ENCODE results near the gene GCC2. TPM values are rescaled to one million over a fixed set of nuclear protein-coding genes. Genes with fewer than 3 reads are reported as not detected.
A peak's percentile ranks its signal among the peaks of the same experiment; 100 is the strongest.

GCC2 gene, protein sequence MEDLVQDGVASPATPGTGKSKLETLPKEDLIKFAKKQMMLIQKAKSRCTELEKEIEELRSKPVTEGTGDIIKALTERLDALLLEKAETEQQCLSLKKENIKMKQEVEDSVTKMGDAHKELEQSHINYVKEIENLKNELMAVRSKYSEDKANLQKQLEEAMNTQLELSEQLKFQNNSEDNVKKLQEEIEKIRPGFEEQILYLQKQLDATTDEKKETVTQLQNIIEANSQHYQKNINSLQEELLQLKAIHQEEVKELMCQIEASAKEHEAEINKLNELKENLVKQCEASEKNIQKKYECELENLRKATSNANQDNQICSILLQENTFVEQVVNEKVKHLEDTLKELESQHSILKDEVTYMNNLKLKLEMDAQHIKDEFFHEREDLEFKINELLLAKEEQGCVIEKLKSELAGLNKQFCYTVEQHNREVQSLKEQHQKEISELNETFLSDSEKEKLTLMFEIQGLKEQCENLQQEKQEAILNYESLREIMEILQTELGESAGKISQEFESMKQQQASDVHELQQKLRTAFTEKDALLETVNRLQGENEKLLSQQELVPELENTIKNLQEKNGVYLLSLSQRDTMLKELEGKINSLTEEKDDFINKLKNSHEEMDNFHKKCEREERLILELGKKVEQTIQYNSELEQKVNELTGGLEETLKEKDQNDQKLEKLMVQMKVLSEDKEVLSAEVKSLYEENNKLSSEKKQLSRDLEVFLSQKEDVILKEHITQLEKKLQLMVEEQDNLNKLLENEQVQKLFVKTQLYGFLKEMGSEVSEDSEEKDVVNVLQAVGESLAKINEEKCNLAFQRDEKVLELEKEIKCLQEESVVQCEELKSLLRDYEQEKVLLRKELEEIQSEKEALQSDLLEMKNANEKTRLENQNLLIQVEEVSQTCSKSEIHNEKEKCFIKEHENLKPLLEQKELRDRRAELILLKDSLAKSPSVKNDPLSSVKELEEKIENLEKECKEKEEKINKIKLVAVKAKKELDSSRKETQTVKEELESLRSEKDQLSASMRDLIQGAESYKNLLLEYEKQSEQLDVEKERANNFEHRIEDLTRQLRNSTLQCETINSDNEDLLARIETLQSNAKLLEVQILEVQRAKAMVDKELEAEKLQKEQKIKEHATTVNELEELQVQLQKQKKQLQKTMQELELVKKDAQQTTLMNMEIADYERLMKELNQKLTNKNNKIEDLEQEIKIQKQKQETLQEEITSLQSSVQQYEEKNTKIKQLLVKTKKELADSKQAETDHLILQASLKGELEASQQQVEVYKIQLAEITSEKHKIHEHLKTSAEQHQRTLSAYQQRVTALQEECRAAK (N-terminal part only)
- polyA plus RNA-seq (2013, experiment 1 of 2) = 23.0 TPM
- 26.7 TPM for polyA plus RNA-seq (2013, experiment 2 of 2)

DNA sequence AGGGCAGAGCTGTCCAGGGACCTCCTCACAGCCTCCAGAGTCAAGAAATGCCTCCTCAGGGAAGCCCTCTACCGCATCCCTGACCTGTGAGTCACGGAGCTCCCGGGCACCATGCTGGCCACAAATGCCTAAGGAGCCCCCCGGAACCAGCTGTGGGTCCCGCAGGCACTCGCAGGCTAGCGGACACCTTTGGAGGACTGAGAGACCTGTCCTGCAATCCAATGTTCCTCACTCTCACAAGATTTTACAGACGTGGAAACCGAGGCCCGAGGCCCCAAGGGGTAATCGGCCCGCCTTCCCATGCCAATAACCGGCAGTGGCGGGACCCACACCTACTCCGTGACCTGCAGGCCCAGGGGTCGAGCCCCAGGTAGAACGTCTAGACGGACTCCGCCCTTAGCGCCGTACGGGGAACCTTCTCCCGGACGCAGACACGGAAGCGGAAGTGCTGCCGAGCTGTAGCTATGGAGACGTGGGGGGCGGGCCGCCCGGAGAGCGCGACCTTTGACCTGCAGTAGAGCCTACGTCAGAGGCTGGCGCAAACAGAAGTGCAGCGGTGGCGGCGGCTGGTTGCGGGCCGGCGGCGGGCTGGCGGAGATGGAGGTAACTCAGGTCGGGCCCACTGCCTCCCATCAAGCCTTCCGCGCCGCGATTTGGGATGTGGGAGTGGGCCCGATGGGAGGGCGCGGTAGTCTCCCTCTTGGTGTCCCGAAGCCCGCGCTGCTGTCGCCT lies at the start of gene GCC2:
Gene GCC2, plus strand, starts transcription at position 529 of the 732 bp plus-strand sequence. Its CDS starts 69 bp downstream, at position 598.
- no peaks in the 10 kb centered on the region for H3K27me3 ChIP-seq (ENCODE audit: insufficient read depth, low read length)
- under 1% methylated on average over 55 of the region's 55 CpGs for WGBS
- H3K9ac ChIP-seq (ENCODE audit: low read depth, low read length) = peak within 1 kb of the TSS; percentile 87
- peak within 1 kb of the TSS; percentile 96 for H3K4me3 ChIP-seq (ENCODE audit: low read length)
- no peaks in the 10 kb centered on the region for H3K9me3 ChIP-seq (ENCODE audit: insufficient read depth, low read depth, low read length)
- H3K36me3 ChIP-seq (ENCODE audit: insufficient read depth, low read length) = peaks cover 30% of the 10 kb centered on the region
- peaks cover 17% of the 10 kb centered on the region for H3K4me1 ChIP-seq (ENCODE audit: insufficient read depth, low read length)
- peak within 1 kb of the TSS; percentile 90 for H3K27ac ChIP-seq (ENCODE audit: low read depth, low read length)

DNA sequence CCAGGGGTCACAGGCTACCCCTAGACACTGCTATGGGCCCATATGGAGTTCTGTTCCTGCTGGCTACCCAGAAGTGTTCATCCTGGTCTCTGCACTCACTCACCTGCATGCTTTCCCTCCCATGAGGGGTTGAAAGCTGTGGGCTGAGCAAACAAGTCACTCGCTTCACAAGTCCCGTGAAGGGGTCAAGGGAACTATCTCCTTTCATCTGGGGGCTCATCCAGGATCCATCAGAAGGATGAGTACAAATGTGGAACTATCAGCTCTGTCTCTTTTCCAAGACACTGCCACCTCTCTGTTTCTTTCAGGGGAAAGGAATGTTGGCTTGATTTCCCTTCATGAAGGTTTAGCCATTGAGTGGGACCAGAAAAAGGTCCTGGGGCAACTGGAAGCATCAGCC lies 49.5 kb upstream of the GCC2 start:
- Histone ChIP-seq H3K27ac (ENCODE audit: low read depth, low read length) (no peak overlapping the region), H3K4me1 (ENCODE audit: insufficient read depth, low read length) (no peaks in the 10 kb centered on the region; the same call in 1 of the 2 replicates), H3K4me3 (ENCODE audit: low read length) (no peak overlapping the region), H3K27me3 (ENCODE audit: insufficient read depth, low read length) (no peaks in the 10 kb centered on the region), H3K9me3 (ENCODE audit: insufficient read depth, low read depth, low read length) (peaks cover 29% of the 10 kb centered on the region), H3K9ac (ENCODE audit: low read depth, low read length) (no peak overlapping the region), H3K36me3 (ENCODE audit: insufficient read depth, low read length) (no peaks in the 10 kb centered on the region)
- 89% methylated on average over 2 of the region's 2 CpGs for WGBS

DNA sequence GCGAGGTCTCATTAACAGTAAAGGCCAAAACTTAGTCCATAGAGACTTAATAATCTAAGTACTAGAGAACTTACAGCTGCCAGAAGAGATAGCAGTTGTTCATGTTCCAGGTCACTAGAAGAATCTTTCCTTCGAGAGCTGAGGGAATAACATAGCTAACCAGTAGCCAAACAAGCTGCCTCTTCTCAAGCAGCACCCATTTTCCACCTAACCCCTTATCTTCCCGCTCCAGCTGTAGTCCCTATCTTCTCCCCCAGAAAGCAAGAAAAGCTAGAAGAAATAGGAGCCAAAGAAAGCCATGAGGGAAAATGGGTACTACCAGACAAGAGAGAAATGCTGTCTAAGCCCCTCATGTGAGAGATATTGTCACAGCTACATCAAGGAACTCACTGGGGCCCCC lies 47.2 kb upstream of the GCC2 start:
- peaks cover 48% of the 10 kb centered on the region for H3K9me3 ChIP-seq (ENCODE audit: insufficient read depth, low read depth, low read length)
- H3K27me3 ChIP-seq (ENCODE audit: insufficient read depth, low read length) = no peaks in the 10 kb centered on the region
- no peaks in the 10 kb centered on the region for H3K4me1 ChIP-seq (ENCODE audit: insufficient read depth, low read length)
- WGBS = 89% methylated on average over 3 of the region's 3 CpGs
- no peak overlapping the region for H3K27ac ChIP-seq (ENCODE audit: low read depth, low read length)
- H3K9ac ChIP-seq (ENCODE audit: low read depth, low read length) = no peak overlapping the region
- H3K36me3 ChIP-seq (ENCODE audit: insufficient read depth, low read length) = no peaks in the 10 kb centered on the region
- H3K4me3 ChIP-seq (ENCODE audit: low read length) = no peak overlapping the region

DNA sequence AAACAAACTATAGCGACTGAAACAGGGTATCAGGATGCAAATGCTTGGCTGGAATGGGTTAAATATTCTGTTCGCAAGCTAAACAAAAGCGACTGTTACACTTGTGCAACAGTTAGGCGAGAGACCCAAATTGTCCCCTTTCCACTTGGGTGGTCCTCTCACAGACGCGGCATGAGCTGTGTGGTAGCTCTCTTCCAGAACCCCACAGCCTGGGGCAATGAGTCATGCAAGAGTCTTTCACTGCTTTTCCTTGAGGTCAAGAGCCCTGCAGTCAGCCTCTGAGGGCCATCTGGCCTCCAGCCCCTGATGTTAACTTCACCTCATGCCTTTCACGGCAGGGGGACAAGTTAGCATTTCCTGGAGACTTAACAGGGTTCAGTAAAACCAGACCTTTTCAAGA lies 45.5 kb upstream of the GCC2 start:
- Histone ChIP-seq H3K9ac (ENCODE audit: low read depth, low read length) (no peak overlapping the region), H3K36me3 (ENCODE audit: insufficient read depth, low read length) (no peaks in the 10 kb centered on the region), H3K27ac (ENCODE audit: low read depth, low read length) (peak overlapping the region; percentile 60; the same call in 1 of the 2 replicates), H3K27me3 (ENCODE audit: insufficient read depth, low read length) (no peaks in the 10 kb centered on the region), H3K4me3 (ENCODE audit: low read length) (no peak overlapping the region), H3K4me1 (ENCODE audit: insufficient read depth, low read length) (no peaks in the 10 kb centered on the region), H3K9me3 (ENCODE audit: insufficient read depth, low read depth, low read length) (peaks cover 39% of the 10 kb centered on the region)
- WGBS = 35% methylated on average over 7 of the region's 7 CpGs

DNA sequence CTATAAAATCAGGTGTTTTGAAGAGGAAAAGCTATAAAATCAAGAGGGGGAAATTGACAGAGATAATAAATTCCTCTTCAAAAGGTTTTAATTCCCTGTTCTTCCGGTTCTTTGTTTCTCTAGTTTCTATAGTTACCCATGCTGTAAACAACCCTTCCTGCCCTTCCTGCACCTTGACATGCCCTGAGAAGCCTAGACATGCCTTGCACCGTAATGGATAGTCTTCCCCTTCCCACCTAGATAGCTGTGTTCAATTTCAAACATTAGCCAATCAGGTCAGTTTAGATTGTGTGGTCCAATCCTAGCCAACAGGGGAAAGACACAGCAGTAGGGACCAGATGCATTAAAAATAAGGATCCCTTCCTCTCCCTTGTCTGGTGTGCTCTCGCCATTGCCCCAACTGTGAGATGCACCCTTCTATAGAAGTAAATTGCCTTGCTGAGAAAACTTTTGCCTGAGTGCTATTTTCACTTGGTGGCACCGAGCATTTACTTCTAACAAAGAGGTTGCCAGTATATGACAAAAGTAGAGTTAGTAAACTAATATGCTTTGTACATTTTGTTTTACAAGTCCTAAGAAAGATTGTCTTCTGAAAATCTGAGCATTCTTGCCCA lies 44.1 kb upstream of the GCC2 start:
- peaks cover 27% of the 10 kb centered on the region for H3K9me3 ChIP-seq (ENCODE audit: insufficient read depth, low read depth, low read length)
- no peak overlapping the region for H3K4me3 ChIP-seq (ENCODE audit: low read length)
- no peak overlapping the region for H3K27ac ChIP-seq (ENCODE audit: low read depth, low read length)
- no peaks in the 10 kb centered on the region for H3K27me3 ChIP-seq (ENCODE audit: insufficient read depth, low read length)
- no peaks in the 10 kb centered on the region for H3K4me1 ChIP-seq (ENCODE audit: insufficient read depth, low read length)
- H3K36me3 ChIP-seq (ENCODE audit: insufficient read depth, low read length) = no peaks in the 10 kb centered on the region
- 90% methylated on average over 4 of the region's 4 CpGs for WGBS
- H3K9ac ChIP-seq (ENCODE audit: low read depth, low read length) = no peak overlapping the region

DNA sequence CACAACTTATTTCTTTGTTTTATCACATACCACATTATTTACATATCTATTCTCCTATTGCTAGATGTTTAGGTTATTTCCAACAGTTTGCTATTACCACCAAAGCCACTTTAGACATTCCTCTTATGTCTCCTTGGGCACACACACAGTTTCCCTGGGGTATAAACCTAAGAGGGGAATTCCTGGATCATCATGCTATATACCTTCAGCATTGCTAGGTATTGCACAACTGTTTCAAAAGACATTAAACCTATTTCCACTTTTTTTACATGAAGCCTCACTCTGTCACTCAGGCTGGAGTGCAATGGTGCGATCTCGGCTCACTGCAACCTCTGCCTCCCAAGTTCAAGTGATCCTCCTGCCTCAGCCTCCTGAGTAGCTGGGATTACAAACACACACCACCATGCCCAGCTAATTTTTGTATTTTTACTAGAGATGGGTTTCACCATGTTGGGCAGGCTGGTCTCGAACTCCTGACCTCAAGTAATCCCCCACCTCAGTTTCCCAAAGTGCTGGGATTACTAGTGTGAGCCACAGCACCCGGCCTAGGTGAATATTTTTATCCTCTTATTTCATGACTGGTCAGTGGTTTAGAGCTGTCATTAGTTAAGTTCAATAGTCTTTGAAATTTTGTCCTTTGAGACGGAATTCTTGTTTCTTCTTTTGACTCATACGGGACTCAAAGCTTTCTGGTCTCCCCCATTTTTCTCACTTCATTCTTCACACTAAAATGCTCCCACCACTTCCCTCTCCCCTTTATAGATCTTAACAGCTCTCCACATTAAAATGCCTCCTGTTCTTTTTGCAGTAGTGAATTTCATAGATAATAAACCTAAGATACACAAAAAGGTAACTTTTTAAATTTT lies 40.9 kb upstream of the GCC2 start:
- H3K9me3 ChIP-seq (ENCODE audit: insufficient read depth, low read depth, low read length) = peaks cover 25% of the 10 kb centered on the region
- H3K27ac ChIP-seq (ENCODE audit: low read depth, low read length) = no peak overlapping the region
- H3K9ac ChIP-seq (ENCODE audit: low read depth, low read length) = no peak overlapping the region
- H3K36me3 ChIP-seq (ENCODE audit: insufficient read depth, low read length) = no peaks in the 10 kb centered on the region
- H3K4me3 ChIP-seq (ENCODE audit: low read length) = no peak overlapping the region
- H3K27me3 ChIP-seq (ENCODE audit: insufficient read depth, low read length) = no peaks in the 10 kb centered on the region
- 93% methylated on average over 6 of the region's 6 CpGs for WGBS
- H3K4me1 ChIP-seq (ENCODE audit: insufficient read depth, low read length) = no peaks in the 10 kb centered on the region

DNA sequence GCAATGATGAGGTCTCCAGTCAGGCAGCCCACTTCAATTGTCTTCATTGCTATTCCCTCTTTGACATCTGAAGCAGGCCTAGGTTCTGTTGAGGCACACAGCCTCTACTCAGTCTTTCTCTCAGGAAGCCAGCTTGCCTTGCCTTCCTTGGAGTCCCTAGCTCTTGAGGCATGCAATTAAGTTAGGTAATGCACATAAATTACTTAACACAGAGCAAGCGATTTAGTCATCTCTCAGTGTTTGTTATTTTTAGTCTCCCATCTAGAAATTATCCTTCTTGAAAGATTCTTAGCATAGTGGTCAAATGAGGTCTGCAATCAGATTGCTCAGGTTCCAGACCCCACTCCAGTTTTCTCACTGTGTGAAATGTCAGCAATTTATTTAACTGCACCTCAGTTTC lies 39.2 kb upstream of the GCC2 start:
- H3K4me1 ChIP-seq (ENCODE audit: insufficient read depth, low read length) = no peaks in the 10 kb centered on the region
- no peaks in the 10 kb centered on the region for H3K36me3 ChIP-seq (ENCODE audit: insufficient read depth, low read length)
- no peak overlapping the region for H3K27ac ChIP-seq (ENCODE audit: low read depth, low read length)
- H3K4me3 ChIP-seq (ENCODE audit: low read length) = no peak overlapping the region
- H3K9me3 ChIP-seq (ENCODE audit: insufficient read depth, low read depth, low read length) = peaks cover 16% of the 10 kb centered on the region
- 80% methylated on average over 1 of the region's 1 CpG for WGBS
- H3K27me3 ChIP-seq (ENCODE audit: insufficient read depth, low read length) = no peaks in the 10 kb centered on the region
- H3K9ac ChIP-seq (ENCODE audit: low read depth, low read length) = no peak overlapping the region

DNA sequence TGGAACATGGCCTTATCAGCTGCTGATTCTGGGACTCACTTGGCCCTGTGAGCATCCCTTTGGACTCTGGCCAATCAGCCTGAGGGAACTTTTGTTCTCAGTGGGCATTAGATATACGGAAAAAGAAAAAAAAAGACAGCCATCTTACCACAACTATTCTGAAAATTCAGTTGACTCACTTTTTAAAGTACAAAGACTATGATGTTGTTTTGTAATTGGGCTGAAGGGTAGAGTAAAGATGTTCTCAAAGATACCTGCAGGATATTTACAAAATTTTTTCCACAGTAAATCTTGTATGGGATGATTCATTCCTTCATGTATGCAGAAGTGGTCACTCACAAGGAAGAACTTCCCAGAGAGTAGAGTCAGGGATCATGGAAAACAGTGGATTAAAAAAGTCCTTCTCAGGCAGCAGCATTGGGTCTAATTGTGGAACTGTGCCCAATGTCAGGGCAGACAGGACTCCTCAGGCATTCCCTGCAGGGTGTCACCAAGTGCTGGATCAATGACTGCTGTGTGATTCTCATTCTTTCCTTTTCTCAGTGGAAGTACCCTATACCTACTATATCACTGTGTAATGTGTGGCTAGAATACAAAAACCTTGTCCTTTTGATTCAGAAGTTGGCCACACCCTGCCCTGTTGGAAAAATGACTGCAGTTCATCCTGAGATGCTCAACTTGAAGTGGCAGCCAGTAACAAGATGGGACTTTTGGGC lies 35.9 kb upstream of the GCC2 start:
- no CpG with 5 or more reads among the region's 1 CpG for WGBS

DNA sequence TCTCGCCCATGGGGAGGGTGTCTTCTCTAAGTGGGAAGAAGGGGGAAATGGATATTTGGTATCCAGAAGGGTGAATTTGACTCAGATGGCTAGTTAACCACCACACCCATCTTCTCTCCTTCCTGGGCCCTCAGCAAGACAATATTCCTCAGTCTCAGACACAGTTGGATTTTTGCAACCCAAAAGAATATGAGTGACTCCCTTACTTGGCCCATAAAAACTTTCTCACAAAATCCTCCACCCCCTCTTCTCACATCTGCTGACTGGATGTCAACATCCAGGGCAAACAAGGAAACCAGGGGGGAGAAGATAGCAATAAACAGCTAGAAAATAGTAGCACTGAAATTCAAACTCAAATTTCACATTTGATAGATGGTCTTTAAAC lies 35.3 kb upstream of the GCC2 start:
- H3K36me3 ChIP-seq (ENCODE audit: insufficient read depth, low read length) = no peaks in the 10 kb centered on the region
- 93% methylated on average over 1 of the region's 1 CpG for WGBS

More for the DNA sequence above, 35.9 kb upstream of the GCC2 start:
- no peaks in the 10 kb centered on the region for H3K9me3 ChIP-seq (ENCODE audit: insufficient read depth, low read depth, low read length)
- H3K4me1 ChIP-seq (ENCODE audit: insufficient read depth, low read length) = no peaks in the 10 kb centered on the region
- H3K36me3 ChIP-seq (ENCODE audit: insufficient read depth, low read length) = no peaks in the 10 kb centered on the region
- no peaks in the 10 kb centered on the region for H3K27me3 ChIP-seq (ENCODE audit: insufficient read depth, low read length)
- no peak overlapping the region for H3K9ac ChIP-seq (ENCODE audit: low read depth, low read length)
- H3K4me3 ChIP-seq (ENCODE audit: low read length) = no peak overlapping the region
- no peak overlapping the region for H3K27ac ChIP-seq (ENCODE audit: low read depth, low read length)

More for the DNA sequence above, 35.3 kb upstream of the GCC2 start:
- H3K9ac ChIP-seq (ENCODE audit: low read depth, low read length) = no peak overlapping the region
- H3K27me3 ChIP-seq (ENCODE audit: insufficient read depth, low read length) = no peaks in the 10 kb centered on the region
- no peaks in the 10 kb centered on the region for H3K4me1 ChIP-seq (ENCODE audit: insufficient read depth, low read length)
- no peaks in the 10 kb centered on the region for H3K9me3 ChIP-seq (ENCODE audit: insufficient read depth, low read depth, low read length)
- H3K27ac ChIP-seq (ENCODE audit: low read depth, low read length) = no peak overlapping the region
- H3K4me3 ChIP-seq (ENCODE audit: low read length) = no peak overlapping the region
